NCI-H187 (cell line): Measurements from ENCODE around the gene ZER1.
"Not testable (repeated sequence)": the region's sequence is repeated elsewhere in the genome, so short reads cannot be mapped to it uniquely, and the experiment has no call there.

Experiments
- DNase-seq, 2 experiments: peaks; one replicate each; lab custom pipeline; 2025; lab: John Stamatoyannopoulos, UW

The ZER1 gene

DNA sequence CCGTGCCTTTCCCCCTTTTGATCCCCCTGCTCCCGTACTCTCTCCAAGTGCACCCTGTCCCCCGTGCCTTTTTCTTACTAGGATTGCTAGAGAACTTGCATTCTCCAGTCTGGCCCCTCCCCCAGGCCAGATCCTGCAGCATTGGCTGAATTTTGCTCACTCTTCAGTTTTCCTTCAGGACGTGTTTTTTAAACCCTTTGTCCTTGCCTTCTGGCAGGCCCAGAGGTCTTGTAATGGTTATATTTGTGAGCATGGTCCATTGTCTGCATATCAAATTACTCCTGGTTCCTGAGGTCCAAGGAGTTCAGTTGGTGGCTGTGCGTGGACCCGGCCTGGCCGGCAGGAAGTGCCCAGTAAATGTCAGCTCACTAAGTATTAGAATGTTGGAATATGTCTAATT, 15.9 kb upstream of the ZER1 start:
- DNase-seq, result no peak

DNA sequence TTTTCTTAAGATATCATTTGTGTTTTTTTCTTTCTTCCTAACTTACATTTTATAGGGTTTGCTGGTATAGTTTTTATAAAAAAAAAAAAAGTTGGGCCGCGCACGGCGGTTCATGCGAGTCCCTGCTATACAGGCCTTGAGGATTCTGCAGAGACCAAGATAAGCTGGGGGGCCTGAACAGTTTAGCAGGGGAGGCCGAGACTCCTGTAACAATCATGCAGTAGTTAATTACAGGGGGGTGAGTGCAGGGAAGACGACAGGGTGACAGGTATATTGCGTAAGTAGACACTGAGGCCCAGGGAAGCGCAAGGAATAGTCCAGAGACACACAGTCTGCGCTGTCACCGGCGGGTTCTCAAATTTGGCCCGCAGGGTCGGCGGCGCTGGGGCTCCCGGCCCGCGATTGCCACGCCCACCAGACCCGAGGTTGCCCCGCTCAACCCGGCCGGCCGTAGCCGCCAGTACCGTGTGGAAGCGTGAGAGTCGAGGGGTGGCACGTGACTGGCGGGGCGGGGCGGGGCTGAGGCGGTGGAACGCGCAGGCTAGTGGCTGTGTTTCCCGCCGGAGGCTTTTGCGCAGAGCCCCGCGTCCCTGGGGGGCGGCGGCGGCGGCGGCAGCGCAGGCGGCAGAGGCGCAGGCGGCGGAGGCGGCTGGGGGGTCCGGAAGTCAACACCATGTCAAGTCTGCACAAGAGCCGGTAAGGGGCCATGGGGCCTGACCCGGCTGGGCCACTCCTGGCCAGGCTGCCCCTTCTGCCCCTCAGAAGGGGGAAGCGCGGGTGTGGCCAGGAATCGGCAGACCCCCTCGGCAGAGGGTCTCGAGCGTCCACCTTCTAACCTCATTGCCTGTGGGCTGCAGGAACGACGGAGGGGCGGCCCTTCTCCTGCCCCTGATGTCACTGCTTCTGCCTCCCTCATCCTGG, 15.2 kb upstream of the ZER1 start, which contains the start of gene TBC1D13:
Gene TBC1D13, plus strand, starts transcription at position 573 of the 921 bp plus-strand sequence. Its CDS starts 101 bp downstream, at position 674.
- peak; percentile 30 to 50 for DNase-seq

DNA sequence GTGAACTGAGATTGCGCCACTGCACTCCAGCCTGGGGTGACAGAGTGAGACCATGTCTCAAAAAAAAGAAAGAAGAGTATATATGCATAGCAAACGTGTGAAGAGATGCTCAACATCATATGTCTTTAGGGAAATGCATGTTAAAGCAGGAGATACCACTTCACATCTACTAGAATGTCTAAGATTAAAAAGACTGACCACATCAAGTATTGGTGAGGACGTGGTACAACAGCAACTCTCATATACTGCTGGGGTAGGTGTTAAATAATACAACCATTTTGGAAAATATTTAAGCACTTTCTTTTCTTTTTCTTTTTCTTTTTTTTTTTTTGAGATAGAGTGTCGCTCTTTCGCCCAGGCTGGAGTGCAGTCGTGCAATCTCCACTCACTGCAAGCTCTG, 13.7 kb upstream of the ZER1 start:
- no peak for DNase-seq

DNA sequence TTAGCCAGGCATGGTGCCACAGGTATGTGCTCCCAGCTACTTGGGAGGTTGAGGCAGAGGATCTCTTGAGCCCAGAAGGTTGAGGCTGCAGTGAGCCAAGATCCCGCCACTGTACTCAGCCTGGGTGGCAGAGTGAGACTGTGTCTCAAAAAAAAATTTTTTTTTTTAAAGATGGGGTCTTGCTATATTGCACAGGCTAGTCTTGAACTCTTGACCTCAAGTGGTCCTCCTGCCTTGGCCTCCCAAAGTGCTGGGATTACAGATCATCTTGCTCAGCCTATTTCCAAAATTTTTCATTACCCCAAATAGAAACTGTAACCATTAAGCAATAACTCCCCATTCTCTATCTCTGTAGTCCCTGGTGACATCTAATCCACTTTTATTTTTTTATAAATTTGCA, 10.9 kb upstream of the ZER1 start:
- no peak for DNase-seq

DNA sequence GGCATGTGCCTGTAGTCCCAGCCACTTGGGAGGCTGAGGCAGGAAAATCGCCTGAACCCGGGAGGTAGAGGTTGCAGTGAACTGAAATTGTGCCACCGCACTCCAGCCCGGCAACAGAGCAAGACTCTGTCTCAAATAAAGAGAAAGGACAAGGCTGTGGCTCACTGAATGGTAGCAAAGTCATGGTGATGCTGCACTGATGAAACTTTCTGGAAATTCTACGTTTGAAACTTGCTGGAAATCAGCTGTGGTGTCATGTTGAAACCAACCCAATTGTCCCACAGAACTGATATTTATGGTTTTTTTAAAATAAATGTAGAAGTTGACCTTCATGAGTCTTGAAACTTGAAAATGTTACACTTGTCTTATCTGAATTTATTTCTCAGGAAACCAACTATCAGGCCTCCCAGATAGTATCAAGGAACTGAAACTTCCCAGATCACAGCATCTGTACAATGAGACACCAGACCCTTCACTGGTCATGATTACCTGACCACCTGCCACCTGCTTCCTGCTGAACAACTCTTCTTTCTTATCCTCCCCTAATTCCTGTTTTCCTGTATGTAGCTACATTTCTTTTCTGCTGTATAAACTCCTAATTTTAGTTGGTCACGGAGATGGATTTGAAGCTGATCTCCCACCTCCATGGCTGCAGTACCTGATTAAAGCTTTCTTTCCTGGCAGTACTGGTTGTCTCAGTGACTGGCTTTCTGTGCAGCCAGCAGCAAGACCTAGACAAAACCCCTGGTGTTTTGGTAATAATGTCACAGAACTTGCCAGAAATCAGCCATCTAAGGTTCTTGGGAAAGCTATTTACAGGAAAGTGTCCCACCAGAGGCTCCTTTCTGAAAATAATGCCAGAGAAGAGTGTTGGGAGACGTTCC, 9.7 kb upstream of the ZER1 start:
- DNase-seq, result no peak

DNA sequence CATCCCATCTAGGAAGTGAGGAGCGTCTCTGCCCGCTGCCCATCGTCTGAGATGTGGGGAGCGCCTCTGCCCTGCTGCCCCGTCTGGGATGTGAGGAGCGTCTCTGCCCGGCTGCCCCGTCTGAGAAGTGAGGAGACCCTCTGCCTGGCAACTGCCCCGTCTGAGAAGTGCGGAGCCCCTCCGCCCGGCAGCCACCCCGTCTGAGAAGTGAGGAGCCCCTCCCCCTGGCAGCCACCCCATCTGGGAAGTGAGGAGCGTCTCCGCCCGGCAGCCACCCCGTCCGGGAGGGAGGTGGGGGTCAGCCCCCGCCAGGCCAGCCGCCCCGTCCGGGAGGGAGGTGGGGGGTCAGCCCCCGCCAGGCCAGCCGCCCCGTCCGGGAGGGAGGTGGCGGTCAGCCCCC, 8.4 kb upstream of the ZER1 start:
- not testable (repeated sequence) for DNase-seq

DNA sequence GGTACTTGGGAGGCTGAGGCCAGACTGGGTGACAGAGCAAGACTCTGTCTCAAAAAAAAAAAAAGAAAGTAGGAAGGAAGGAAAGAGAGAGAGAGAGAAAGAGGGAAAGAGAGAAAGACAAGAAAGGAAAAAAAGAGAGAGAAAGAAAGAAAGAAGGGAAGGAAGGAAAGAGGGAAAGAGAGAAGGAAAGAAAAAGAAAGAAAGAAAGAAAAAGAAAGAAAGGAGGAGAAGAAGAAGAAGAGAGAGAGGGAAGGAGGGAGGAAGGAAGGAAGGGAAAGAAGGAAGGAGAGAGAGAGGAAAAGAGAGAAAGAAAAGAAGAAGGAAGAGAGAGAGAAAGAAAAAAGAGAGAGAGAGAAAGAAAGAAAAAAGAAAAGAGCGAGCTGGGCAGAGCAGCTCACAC, 3.1 kb upstream of the ZER1 start:
- DNase-seq, result no peak

DNA sequence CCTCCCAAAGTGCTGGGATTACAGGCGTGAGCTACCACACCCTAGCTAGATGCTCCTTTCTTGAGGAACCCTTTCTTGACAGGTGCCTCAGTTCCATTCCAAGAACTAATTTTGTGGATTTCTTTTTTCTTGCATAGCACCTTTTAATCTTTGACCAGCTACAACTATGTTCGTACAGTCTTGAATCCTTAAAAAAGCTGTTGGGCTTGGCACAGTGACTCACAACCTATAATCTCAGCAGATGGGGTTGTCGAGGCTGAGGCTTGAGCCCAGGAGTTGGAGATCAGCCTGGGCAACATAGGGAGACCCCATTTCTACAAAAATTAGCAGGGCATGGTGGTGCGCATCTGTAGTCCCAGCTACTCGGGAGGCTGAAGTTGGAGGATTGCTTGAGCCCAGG, 1.3 kb upstream of the ZER1 start:
- DNase-seq, result no peak

DNA sequence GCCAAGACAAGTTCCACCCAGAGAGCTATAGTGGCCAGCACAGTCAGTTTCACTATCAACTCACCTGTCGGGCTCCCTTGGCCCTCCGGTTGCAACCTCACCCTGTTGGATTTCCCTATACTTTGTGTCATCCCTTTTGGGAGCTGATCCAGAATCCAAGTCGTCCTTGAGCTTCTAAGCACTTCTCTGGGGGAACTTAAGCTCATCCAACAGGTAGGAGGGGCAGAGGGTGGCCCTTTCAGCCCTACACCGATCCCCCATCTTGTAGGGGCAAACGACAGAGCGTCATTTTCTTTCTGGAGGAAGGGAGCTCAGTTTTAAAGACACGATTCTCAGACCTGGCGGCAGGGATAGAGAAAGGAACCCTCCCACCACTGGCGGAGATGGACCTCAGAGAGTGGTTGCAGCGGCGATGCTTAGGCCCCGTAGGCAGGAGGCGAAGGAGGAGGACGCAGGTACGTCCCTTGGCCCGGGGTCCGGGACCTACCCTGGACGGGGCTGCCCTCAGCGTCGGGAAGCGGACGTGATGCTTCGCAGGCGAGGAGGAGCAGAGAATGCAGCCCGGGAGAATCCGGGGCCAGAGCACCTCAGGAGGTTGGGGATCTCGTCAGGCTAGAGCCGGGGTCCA, 519 bp downstream of the ZER1 start:
- no peak for DNase-seq

DNA sequence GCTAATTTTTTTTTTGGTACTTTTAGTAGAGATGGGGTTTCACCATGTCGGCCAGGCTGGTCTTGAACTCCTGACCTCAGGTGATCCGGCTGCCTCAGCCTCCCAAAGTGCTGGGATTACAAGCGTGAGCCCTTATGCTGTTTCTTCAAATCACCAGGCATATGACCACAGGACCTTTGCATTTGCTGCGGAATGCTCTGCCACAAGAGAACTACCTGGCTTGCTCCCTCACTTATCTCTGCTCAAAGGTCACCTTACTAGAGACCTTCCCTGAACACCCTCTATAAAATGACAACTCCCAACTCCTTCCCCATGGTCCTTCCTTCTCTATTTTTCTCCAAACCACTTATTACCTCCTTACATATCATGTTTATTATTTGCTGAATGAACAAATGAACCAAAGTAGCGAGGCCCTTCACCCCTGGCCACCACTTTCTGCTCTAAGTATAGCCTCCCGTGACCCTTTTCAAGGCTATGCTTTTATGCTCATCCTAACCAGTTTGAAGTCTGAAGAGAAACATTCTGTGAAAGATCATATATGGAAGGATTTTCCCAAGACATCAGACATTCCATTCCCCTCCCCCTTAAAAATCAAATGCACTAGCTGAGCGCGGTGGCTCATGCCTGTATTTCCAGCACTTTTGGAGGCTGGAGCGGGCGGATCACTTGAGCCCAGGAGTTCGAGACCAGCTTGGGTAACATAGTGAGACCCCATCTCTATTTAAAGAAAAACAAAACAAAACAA, 1.3 kb downstream of the ZER1 start:
- no peak for DNase-seq

DNA sequence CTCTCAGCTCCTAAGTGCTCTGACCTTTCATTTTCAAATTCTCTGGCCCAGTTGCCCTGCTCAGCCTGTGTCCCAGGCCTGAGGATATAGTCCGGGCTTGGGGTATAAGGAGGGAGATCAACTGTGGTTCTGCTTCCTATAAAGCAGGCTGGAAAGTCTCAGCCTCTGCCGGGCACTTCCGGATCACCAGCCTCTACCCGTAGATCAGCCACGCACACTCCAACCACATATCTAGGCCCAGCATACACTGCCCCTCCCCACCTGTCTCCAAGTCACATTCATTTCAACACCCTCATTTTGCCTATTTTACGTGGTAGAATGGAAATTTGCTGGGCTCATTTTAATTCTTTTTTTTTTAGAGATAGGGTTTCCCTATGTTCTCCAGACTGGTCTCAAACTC, 3.1 kb downstream of the ZER1 start:
- DNase-seq, result no peak

DNA sequence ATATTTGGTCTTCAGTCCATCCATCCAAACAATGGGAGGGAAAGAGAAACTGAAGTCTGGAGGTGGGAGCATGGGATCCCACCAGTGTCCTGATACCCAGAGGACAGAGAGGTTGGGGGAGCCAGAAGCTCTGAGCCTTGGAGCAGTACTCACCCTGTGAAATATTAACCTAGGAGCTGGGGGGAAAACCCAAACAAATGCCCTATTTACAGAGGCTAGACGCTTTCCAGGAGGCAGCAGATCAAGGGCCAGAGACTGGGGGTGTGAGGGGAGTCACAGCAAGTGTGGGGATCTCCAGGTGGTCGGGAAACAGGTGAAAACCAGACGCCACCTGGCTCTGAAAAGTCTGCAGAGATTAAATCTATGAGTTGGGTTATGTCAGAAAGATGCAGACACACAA, 6.2 kb downstream of the ZER1 start:
- no peak for DNase-seq

DNA sequence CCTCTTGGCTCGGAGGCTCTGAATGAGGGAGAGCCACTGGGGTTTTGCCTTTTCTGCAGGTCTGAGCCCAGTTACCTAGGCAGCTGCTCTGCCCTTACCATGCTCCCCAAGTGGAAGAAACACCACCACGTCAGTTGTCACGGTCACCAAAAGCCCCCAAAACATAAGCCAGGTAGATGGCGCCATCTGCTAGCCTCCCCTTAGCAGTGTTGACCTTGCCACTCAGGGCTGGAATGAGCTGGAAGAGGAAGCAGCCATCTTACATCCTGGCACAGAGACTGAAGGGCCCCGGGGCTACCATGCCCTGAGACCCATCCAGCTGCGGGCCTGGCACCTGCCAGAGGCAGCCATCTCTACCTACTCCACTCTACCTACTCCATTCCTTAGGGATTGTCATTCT, 7.4 kb downstream of the ZER1 start:
- no peak for DNase-seq

DNA sequence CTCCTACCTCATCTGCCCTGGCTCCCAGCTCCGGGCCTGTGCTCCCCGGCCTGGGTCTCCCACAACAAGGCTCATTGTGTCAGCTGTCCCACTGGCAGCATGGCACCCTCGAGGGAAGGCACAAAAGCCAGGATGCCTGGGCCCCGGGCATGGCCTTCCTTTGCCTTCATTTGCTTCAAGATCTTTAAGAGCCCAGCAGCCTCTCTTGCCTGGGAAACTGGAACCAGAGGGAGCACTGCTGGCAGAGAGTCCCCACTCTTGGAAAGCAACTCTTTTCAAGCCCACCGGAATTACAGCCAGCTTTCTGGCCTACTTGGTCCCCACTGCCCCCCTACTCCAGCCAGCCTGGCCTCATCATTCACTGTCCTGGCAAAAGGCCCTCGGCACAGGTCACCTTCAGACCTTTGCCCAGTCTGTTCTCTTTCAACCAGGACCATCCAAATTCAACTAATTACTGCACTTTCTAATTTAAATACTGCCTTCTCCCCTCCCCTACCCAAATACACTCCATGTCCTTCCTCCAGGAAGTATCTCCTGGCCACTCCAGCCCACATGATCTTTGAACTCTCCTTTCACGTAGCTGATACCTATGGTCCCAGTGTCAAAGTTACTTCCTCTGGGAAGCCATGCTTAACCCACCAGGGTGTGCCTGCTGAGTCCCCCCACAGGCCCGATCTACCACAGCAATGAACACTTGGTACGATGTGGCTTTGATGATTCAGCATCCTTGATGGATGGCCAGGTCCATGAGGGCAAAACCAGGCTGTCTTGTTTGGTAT, 8.9 kb downstream of the ZER1 start:
- no peak for DNase-seq

DNA sequence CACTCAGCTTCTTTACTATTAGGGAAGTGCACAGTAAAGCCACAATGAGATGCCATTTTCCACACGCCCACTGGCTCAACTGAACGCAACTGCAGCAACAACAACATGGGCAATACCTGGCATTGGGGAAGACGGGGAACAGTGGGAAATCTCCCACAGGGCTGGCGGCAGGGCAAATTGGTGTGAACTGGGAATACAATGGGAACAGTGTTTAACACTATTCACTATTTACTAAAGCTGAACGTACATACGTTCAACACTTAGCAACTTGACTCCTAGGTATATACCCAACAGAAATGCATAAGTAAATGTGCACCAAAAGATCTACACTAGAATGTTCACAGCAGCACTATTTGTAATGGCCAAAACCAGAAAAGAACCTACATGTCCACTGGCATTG, 14.1 kb downstream of the ZER1 start:
- DNase-seq, result no peak

DNA sequence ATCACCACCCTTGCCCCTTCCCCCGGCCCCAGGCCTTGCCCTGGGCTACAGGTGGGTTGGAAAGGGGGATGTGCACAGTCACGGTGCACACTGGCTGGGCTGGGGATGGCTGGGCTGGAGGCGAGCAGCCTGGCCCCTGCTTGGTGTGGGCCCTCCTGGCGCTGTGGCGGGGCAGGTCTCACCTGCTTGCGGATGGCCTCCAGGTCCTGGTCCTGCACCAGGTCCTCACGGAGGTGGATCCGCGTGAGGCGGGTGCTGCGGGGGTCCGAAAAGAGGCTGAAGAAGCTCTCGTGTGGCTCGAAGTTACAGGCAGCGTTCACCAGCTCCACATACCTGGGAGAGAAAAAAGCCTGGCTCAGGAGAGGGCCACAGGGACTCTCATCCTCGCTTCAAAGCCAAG, 18.1 kb downstream of the ZER1 start:
- DNase-seq, result no peak

DNA sequence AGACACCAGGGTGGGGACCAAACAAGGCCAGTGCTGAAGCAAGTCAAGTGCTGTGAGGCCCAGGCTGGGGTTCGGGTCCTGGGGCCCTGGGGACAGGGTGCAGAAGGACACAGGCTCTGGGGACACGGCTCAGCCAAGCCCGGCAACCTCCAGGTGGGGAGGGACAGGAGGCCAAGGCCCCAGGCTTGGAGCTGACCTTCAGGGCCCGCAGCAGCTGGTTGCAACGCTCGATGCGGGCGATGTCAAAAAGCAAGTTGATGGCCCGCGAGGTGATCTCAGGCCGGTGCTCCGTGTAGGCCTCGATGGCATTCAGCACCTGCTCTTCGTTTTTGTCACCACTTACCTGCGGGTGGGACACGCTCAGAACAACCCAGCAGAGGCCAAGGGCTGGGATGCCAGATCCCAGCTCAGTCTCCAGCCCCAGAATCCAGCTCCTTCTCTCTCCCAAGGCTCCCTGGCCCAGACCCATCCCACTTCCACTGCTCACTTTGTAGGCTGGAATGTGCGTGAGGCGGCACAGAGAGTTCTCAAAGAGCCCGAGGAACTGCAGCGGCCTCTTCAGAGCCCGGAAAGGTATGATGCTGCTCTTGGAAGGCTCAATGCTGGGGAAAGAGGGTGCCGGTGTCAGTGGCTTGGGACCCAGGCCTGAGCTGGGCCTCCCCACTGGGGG, 20.7 kb downstream of the ZER1 start:
- no peak for DNase-seq

DNA sequence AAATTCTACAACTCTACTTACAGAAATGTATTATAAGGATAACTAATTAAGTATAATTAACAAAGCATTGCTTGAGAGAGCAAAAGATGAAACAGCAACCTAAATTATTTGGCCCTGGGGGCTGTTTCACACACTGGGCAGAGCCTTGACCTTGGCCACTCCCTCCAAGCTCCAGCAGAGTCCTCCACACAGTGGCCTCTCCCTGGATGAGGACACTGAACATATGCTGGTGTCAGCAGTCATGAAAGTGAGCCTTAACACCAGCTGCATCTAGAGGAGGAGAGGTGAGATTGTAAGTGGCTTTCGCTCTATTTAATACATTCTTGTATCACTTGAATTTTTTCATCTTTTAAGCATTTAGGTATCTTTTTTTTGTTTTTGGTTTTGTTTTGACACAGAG, 24.5 kb downstream of the ZER1 start:
- DNase-seq, result no peak

DNA sequence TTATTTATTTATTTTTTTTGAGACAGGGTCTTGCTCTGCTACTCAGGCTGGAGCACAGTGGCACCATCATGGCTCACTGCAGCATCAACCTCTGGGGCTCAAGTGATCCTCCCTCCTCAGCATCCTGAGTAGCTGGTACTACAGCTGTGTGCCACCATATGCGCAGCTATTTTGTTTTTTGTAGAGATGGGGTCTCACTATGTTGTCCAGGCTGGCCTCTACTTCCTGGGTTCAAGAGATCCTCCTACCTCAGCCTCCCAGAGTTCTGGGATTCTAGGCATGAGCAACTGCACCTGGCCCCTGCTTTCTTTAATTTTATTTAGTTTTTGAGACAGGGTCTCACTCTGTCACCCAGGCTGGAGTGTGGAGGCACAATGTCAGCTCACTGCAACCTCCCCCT, 28.3 kb downstream of the ZER1 start:
- DNase-seq, result no peak

DNA sequence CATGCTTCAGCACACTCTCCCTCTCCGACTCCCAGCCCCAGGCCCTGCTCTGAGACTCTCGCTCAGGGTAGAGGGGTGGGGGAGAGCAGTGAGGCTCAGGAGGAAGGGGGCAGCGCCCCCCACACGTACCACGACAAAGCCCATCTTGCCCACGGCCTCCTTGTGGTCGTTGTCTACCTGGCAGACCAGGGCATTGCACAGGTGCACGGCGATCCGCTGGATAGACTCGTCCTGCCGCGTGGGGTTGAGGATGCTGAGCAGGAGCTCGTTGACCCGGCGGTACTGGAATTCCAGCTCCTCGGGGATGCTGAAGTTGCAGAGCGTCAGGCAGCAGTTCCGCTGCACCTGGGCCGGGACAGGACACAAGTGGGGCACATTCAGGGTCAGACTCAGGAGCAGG, 29.3 kb downstream of the ZER1 start:
- DNase-seq, result no peak
